Tibial artery (tissue), 4 donors: Measurements from ENCODE around the gene POLR1H.

ENCODE experiments used
- DNase-seq, 2 donors: peaks; one replicate each; pipeline ENCODE4 v3.0.0-alpha.2; 2019
- H3K27ac ChIP-seq, 2 donors: fragments of 200-600 bp; sonication (generic) in 1 of 2; 1 replicate in 1 of 2; 2 replicates in 1 of 2; pipeline ENCODE4 v1.5.1; 2018 to 2019; ENCODE audit warnings: mild to moderate bottlenecking in 1 of 2
- H3K27me3 ChIP-seq, 2 donors: fragments of 200-600 bp; sonication (generic) in 1 of 2; one replicate each; pipeline versions ENCODE4 v1.5.1 to v1.6.0; 2016 to 2019
- H3K36me3 ChIP-seq, 3 donors: fragments of 200-600 bp; sonication (generic) in 2 of 3; one replicate each; pipeline ENCODE4 v1.5.1; 2016 to 2019; ENCODE audit warnings: mild to moderate bottlenecking in 2 of 3
- H3K4me1 ChIP-seq, 4 donors: fragments of 200-600 bp; sonication (generic) in 2 of 4; 1 replicate in 3 of 4; 2 replicates in 1 of 4; pipeline ENCODE4 v1.5.1; 2016 to 2019
- H3K4me3 ChIP-seq, 2 donors: fragments of 200-600 bp; sonication (generic) in 1 of 2; 1 replicate in 1 of 2; 2 replicates in 1 of 2; pipeline ENCODE4 v1.5.1; 2018 to 2019; ENCODE audit warnings: mild to moderate bottlenecking in 2 of 2
- H3K9me3 ChIP-seq, 3 donors: fragments of 200-600 bp; sonication (generic) in 1 of 3; one replicate each; pipeline ENCODE4 v1.5.1; 2016 to 2019
- intact Hi-C: fragments of 100-400 bp; cut with DNase I; formaldehyde crosslinking; loops from one replicate; pipeline ENCODE4 v1.15.0; 2023; ENCODE audit warnings: low total_unique reads
- TF ChIP-seq, protein P1 (sequence below), 2 experiments: fragments of 200-600 bp in 1 of 2; fragments of 450-650 bp in 1 of 2; IDR thresholded peaks; one replicate each; pipeline ENCODE4 v1.5.1; 2017 to 2019; ENCODE audit warnings: antibody characterized with exemption in 2 of 2, mild to moderate bottlenecking in 1 of 2, moderate library complexity in 1 of 2

The POLR1H gene

DNA sequence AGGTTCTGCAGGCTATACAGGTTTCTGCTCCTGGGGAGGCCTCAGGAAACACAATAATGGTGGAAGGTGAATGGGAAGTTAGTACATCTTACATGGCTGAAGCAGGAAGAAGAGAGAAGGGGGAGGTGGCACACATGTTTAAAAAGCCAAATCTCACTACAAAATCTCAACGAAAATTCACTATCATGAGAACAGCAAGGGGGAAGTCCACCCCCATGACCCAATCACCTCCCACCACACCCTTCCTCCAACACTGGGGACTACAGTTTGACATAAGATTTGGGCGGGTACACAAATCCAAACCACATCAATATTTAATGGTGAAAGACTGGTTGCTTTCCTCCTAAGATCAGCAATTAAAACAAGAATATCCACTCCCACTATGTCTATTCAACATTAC is 13.8 kb upstream of the POLR1H start:
- Histone ChIP-seq H3K27ac (no peak overlapping the region), H3K27me3 (no peaks in the 10 kb centered on the region), H3K4me1 (no peaks in the 10 kb centered on the region), H3K4me3 (no peak overlapping the region), H3K9me3 (no peaks in the 10 kb centered on the region), H3K36me3 (no peaks in the 10 kb centered on the region)
- DNase-seq: no peak
- TF ChIP-seq, protein P1, sequence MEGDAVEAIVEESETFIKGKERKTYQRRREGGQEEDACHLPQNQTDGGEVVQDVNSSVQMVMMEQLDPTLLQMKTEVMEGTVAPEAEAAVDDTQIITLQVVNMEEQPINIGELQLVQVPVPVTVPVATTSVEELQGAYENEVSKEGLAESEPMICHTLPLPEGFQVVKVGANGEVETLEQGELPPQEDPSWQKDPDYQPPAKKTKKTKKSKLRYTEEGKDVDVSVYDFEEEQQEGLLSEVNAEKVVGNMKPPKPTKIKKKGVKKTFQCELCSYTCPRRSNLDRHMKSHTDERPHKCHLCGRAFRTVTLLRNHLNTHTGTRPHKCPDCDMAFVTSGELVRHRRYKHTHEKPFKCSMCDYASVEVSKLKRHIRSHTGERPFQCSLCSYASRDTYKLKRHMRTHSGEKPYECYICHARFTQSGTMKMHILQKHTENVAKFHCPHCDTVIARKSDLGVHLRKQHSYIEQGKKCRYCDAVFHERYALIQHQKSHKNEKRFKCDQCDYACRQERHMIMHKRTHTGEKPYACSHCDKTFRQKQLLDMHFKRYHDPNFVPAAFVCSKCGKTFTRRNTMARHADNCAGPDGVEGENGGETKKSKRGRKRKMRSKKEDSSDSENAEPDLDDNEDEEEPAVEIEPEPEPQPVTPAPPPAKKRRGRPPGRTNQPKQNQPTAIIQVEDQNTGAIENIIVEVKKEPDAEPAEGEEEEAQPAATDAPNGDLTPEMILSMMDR (IDR thresholded peaks at IDR 0.05): no peak
- intact Hi-C loops: no loop called here

DNA sequence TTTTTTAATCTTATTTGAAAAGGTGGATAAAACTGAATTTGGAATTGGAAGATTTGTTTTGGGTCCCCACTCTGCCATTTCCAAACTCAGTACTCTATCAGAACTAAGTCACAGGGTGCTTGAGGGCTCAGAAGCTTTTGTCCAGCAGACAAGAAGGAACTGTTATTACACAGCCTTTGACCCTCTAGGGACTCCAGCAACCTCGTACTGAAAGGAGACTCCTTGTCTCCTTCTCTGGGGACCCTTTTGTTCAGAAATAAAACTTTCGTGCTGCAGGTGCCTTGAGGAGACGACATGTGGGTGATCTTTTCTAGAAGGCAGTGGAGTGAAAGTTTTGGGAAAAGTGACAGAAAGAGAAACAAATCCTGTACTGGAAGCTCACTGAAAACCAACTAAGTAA is 7.4 kb upstream of the POLR1H start:
- Histone ChIP-seq H3K36me3 (peaks cover 0 to 33% (median 16%) of the 10 kb centered on the region in 3 donors), H3K9me3 (no peaks in the 10 kb centered on the region)
- TF ChIP-seq, protein P1 (IDR thresholded peaks at IDR 0.05): no peak

DNA sequence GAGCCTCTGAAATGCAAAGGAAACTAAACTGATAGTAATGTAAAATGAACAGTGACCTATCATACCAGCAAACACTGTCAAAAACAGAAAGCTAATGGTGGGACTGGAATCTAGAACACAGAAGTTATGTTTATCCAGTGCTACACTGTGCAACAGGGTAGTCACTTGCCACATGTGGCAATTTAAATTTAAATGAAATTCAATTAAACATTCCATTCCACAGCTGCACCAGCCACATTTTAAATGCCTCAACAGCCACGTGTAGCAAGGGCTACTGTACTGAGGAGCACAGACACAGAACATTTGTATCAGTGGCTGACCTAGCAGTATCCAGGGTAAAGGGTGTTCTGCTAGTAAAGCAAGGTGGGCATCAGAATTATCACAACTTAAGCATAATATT is 5.6 kb upstream of the POLR1H start:
- H3K27me3 ChIP-seq: no peaks in the 10 kb centered on the region
- H3K4me1 ChIP-seq: peaks cover 0 to 13% (median 9%) of the 10 kb centered on the region in 4 donors
- H3K9me3 ChIP-seq: no peaks in the 10 kb centered on the region
- TF ChIP-seq, protein P1 (IDR thresholded peaks at IDR 0.05): no peak
- intact Hi-C loops: no loop called here
- DNase-seq: no peak
- no peak overlapping the region for H3K27ac ChIP-seq
- no peak overlapping the region for H3K4me3 ChIP-seq
- H3K36me3 ChIP-seq: peaks cover 0 to 33% (median 16%) of the 10 kb centered on the region in 3 donors

More for the DNA sequence above, 7.4 kb upstream of the POLR1H start:
- intact Hi-C loops: no loop called here
- Histone ChIP-seq H3K4me1 (no peaks in the 10 kb centered on the region), H3K27me3 (no peaks in the 10 kb centered on the region), H3K4me3 (no peak overlapping the region), H3K27ac (no peak overlapping the region)
- no peak for DNase-seq

DNA sequence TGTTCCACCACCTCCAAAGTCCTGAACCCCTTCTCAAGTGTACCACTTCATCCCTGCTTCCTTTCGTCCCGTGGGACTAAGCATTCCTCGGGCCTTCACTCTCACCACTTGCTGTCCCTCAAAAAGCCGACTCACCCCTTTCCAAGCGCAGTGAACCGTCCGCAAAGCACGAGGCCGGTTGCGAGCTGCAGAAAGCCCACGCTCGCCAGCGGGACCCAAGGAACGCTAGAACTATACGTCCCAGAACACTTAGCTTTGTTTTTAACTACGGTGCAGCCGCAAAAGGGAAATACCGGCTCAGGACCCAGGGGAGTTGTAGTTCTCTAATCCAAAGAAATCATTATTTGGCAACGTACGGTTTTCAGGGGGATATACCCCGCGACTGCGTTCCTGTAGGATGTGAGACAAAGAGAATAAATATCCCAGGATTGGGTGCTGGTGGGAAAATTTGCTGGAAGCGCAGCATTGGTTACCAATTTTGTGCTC is 416 bp upstream of the POLR1H start:
- TF ChIP-seq, protein P1 (IDR thresholded peaks at IDR 0.05): no peak
- peak; percentile 40 to 69 for DNase-seq
- peak overlapping the region; percentile 66 to 80 for H3K4me3 ChIP-seq
- peaks cover 0 to 24% (median under 1%) of the 10 kb centered on the region in 3 donors for H3K36me3 ChIP-seq
- no peaks in the 10 kb centered on the region for H3K9me3 ChIP-seq
- H3K27ac ChIP-seq: peak overlapping the region; percentile 92 to 96
- H3K4me1 ChIP-seq: peaks cover 3 to 21% (median 18%) of the 10 kb centered on the region in 4 donors
- no peaks in the 10 kb centered on the region for H3K27me3 ChIP-seq
- intact Hi-C loops: no loop called here

DNA sequence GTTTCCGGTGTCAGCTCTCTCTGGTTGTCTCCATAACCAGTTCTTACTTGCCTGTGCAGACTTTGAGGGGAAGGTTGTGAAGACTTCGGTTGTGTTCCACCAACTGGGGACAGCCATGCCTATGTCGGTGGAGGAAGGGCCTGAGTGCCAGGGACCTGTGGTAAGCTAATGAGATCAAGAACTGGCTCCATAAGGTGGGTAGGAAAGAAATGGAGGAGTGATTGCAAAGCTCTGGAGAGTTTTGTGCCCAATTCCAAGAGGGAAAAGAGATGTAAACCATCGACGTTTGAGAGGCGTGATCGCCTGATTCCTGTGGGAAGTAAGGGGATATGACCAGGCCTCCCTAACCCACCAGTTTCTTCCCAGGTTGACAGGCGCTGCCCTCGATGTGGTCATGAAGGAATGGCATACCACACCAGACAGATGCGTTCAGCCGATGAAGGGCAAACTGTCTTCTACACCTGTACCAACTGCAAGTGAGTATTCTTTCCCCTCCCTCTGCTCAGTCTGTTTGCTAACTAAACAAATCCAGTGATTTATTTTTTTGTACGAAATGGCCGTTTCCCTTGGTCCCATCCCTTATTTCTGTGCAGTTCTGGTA is 893 bp downstream of the POLR1H start:
- intact Hi-C loops: no loop called here
- peak overlapping the region; percentile 66 to 80 for H3K4me3 ChIP-seq
- peak overlapping the region; percentile 92 to 96 for H3K27ac ChIP-seq
- TF ChIP-seq, protein P1 (IDR thresholded peaks at IDR 0.05): no peak
- peaks cover 3 to 27% (median 23%) of the 10 kb centered on the region in 4 donors for H3K4me1 ChIP-seq
- H3K27me3 ChIP-seq: no peaks in the 10 kb centered on the region
- H3K9me3 ChIP-seq: no peaks in the 10 kb centered on the region
- peaks cover 0 to 11% (median 0%) of the 10 kb centered on the region in 3 donors for H3K36me3 ChIP-seq
- peak in 1 of 2 donors; percentile 62 for DNase-seq
